GM19467 (cell line): ENCODE results near the gene MAGI1.

ENCODE experiments used
- ATAC-seq: cut with Tn5 transposase; IDR thresholded peaks from one replicate; pipeline ENCODE4 v1.9.1; 2021; ENCODE audit warnings: mild to moderate bottlenecking, moderate library complexity; ENCODE audit not compliant: unreplicated experiment

Gene MAGI1

GRCh38 chr3:65689436-65689835, 349.3 kb downstream of the MAGI1 start:
- no peak for ATAC-seq

DNA sequence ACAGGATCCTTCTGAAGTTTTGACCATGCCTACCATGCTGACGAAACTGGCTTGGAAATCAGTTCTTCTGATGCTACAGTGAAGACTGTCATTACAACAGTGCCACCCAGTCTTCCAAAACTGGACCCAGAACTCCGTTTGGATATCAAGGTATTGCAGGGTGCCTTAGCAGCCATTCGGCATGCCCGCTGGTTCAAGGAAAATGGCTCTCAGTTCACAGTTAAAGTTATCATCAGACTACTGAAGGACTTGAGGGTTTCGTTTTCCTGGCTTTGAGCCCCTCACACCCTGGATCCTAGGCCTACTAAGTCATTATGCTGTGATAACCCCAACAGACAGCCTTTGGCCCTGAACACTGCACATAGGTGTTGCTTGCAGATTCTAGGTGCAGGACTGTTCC, 351.0 kb downstream of the MAGI1 start:
- ATAC-seq: no peak

DNA sequence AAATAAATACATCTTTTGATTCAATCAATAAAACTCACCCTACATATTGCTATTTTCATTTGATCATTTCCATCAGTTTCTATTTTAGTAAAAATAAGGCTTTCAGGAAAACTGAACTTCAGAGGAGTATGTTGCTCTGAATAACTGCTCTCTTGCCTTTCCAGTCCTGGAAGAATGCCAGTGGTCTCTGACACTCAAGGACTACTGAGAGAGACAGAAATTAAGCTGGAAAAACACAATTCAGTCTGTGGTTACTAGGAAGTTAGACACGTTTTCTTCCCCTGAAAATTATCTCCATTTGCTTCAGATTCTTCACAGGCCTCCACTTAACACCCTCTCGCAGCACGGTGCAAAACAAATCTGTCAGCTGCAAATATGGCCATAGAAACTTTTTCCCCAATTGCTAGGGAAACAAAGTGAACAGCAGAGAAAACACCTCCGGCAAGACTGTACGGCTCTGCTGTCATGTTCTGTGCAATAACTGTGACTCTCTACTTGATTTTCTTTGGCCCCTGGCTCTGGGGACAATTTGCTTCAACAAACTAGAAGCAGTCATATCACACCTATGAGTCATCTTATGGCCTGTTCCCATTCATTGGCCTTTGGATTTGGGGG, 353.0 kb downstream of the MAGI1 start:
- no peak for ATAC-seq

DNA sequence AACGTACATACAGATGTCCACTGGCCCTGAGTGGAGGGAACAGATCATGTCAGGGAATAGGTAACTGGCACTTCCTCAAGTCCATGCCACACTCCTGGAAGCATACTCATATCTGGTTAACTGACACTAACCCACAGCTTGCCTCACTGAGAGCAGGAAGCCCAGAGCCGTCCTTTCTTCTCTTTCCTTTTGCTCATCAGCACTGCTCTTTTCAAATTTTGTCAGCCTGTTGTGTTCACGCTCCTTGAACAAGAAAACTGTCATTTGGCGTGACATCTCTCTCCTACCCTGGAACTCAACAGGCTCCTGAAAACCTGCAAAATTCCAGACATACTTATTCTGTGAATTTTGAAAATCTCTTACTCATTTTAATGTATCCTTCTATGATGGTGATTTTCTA, 360.2 kb downstream of the MAGI1 start:
- ATAC-seq: no peak

DNA sequence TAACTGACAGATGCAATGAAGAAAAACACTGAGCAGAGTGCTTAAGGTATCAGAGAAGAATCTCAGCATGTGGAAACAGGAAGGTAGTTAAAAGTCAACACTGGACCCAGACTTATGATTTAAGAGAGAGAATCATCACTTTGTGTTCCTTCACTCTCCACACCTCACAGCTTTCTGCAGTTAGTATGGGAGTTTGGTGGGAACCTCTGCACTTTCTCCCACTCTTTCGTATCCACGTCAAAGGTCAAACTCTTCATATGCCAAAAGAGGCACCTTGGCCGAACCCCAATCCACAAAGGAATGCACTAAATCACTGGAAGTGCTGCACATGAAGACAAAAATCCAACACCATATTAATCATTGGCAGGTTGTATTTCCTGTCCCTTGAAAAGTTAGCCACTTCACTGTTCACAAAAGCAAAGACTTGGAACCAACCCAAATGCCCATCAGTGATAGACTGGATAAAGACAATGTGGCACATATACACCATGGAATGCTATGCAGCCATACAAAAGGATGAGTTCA, 361.2 kb downstream of the MAGI1 start:
- ATAC-seq: no peak

DNA sequence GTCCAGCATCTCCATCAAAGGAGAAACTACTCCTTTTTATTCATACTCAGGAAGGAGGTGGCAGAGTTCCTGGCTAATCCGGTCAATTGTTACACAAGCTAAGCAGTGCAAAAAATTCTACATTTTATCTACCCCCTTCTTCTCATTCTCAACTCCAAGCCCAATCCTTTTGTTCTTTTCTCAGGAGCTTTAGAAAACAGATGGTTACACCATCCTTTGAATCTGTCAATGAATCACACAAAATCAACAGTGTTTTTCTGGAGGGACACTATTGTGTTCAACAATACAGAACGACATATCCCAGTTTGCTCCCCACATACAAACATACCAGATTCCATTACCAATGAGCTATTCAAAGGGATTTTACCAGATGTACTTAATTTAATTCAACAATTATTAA, 362.1 kb downstream of the MAGI1 start:
- ATAC-seq: no peak

GRCh38 chr3:65675011-65675410, 363.7 kb downstream of the MAGI1 start:
- no peak for ATAC-seq

- no peak for ATAC-seq
Measured at GRCh38 chr3:65674226-65674625, 364.5 kb downstream of the MAGI1 start.

DNA sequence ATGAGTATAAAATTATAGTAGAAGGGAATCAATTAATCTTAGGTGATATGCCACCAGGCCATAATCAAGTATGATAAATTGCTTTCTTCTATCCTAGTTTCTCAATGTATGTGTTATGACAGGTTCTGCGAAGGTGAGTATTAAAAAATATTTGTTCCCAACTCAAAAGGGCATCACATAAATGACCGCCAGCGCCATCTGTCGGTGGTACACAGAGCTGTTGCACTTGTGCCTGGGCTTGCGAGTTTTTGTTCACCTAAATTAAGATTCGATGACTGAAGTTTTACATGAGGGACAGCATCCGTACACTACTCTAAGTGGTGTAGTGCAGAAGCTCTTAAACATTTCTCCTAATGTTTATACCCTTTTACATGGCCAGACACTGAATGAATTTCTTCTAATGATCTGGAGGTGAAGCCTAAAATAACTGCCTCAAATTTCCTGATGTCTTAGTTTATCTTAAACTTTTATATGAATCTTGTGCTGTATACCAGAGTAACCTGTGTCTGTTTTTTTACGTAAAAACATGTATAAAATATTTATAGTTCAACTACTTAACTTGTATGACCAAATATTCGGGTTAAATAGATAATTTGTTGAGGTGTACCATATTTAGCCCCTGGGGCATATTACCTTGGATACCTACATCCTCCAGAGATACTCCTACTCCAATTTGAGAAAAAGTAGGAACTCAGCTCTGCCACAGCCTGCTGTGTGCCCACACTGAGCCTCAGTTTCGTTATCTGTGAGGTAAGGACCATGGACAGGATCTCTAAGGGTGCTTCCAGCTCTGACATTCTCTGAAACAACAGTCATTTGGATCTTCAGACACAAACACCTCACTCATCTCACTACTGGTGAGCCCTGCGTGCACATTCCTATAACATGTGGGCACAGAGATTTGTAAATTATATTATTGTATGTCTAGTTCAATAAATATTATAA, 365.6 kb downstream of the MAGI1 start:
- no peak for ATAC-seq

- ATAC-seq: no peak
Measured at GRCh38 chr3:65672061-65672460, 366.7 kb downstream of the MAGI1 start.

DNA sequence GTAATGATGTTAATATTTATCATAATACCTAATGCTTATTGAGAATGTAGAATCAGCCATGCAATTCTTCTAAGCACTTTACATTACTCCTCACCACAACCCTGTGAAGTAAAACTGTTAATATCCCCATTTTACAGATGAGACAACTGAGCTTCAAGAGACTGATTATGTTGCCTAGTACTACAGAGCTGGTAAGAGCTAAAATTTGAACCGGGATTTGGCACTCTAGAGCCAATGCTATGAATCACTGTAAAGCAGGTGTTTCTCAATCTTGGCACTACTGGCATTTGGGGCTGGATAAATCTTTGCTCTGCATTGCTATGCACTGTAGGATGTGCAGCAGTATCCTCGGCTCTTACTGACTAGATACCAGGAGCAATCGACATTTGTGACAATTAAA, 367.7 kb downstream of the MAGI1 start:
- ATAC-seq: no peak

- ATAC-seq: no peak
Measured at GRCh38 chr3:65669163-65669875, 369.4 kb downstream of the MAGI1 start.

DNA sequence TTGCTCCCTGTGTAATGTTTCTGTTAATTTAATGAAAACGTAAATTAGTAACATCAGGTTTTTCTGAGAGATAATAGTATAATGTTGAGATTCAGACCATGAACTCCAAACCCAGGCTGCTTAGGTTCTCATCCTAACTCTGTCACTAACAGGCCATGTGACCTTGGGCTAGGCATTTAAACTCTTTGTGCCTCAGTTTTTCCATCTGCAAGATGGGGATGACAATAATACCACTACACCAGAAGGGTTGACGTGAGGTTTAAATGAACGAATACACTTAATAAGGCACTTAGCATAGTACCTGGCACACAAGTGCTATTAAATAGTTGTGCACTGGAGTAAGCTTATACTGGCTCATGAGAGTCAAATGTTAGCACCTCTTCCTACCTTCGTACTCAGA, 370.8 kb downstream of the MAGI1 start:
- no peak for ATAC-seq

DNA sequence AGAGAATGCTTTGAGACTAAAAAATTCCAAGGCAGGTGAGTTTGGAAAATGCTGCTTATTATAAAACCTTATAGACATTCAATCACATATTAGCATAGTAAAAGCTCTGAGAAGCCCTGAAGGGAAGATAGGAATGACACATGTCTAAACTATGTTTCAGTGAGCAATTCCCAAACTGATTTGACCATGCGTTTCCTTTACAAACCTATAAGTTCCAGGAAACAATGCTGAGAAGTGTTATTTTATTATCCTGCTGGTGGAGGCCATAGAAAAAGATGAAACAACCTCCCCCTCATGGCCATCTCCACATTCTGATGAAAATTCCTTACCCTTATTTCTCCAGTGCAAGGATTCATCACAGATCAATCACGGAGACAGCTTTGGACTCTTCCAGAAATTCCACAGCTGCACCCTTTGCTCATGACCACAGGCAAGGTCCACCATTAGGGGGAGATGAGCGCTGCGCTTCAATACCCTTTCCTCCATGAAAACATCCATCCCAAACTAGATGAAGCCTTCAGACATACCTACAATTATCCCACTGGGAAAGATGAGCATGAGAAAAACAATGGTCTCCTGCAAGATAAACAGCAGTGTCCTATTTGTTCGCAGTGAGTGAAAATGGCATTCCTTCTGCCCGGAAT, 372.1 kb downstream of the MAGI1 start:
- ATAC-seq: no peak

- ATAC-seq: no peak
Measured at GRCh38 chr3:65665915-65666314, 372.8 kb downstream of the MAGI1 start.

DNA sequence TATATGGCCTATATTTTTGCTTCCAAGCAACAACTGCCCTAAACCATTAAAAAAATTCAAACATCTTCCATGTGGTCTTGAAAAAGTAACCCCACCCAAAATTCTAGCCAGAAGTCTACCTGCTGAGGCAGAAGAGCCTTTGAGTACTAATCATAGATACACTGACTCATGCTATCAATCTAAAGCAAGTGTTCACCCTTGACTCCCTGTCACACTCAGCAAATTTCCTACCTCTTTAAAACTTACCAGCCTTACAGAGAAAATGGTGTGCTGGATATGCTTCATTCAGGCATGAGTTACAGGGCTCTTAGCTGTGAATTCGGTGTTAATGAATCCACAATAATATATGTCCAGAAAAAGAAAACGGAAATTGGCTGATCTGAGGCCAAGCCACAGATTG, 373.8 kb downstream of the MAGI1 start:
- ATAC-seq: no peak

GRCh38 chr3:65664446-65664845, 374.3 kb downstream of the MAGI1 start:
- no peak for ATAC-seq

- no peak for ATAC-seq
Measured at GRCh38 chr3:65662095-65662494, 376.6 kb downstream of the MAGI1 start.

DNA sequence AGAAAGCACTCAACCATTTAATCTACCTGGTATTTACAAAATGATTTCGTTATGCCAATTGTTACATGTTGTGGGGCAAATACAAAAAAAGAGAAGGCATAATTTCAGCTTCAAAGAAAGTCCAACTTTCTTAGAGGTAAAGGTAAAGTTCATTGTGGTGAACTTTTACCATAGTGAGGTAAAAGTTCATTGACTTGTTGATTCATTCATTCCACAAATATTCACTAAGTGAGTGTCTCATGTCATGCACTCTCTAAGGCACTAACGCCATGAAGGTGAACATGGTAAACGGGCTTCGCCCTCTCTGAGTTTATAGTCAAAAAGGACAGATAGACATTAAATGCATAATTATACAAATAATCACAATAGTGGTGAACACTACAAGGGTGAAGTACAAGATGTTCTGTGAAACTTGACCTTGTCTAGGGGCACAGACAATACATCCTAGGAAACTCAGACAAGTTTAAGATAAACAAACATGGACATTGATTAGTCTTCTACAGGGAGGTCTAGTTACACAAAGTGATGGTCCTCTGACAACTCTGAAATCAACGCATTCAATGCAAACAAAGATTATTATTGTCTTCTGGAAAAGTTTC, 378.6 kb downstream of the MAGI1 start:
- ATAC-seq: no peak

DNA sequence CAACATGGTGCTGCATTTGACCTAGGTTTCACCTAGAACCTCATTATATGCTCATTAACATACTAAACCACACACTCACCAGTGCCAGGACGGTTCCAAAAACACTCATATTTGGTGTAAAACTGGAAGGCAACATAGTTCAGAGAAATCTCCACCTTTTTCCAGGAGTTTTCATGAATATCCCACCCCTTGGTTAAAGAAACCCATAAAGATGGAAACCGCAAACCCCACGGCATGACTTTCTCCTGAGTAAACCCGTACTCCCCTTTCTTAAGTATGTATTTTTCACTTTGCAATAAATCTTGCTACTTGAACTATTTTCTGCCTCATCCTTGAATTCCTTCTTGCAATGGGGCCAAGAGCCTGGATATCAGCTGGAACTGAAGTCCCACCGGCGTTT, 379.3 kb downstream of the MAGI1 start:
- ATAC-seq: no peak

DNA sequence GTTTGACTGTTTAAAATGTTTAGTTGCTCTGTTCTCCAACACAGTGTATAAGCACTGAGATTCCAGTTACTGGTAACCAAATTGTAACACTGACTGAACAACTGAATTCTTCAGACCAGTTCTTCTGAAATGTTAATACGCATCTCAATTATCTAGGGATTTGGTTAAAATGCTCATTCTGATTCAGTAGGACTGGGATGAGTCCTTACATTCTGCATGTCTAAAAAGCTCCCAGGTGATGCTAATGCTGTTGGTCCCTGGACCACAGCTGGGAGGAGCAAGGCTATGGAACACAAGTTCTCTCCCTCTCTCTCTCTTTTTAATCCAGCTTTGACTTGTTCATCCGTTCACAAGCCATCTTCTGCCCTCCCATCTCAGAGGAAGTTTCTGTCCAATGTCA, 380.3 kb downstream of the MAGI1 start:
- ATAC-seq: no peak
